HepG2 (cell line): ENCODE results near the gene FAM219B. TPM values are rescaled to one million over a fixed set of nuclear protein-coding genes. Genes with fewer than 3 reads are reported as not detected.
A peak's percentile ranks its signal among the peaks of the same experiment; 100 is the strongest.

Experiments
- GABPB1 ChIP-seq: IDR thresholded peaks from 2 replicates; pipeline ENCODE4 v1.6.1; 2016; ENCODE audit warnings: mild to moderate bottlenecking, missing genetic modification reagents, moderate library complexity, missing compliant biosample characterization
- GTF2F1 ChIP-seq: fragments of 150-350 bp; IDR thresholded peaks from 2 replicates; pipeline ENCODE4 v1.6.1; 2014; ENCODE audit warnings: low read length
- HOXD1 ChIP-seq: sonication (generic); formaldehyde crosslinking; IDR thresholded peaks from 2 replicates; pipeline ENCODE4 v1.5.0; 2020; ENCODE audit warnings: missing genetic modification reagents
- MAZ ChIP-seq, 2 experiments: sonication (generic) in 1 of 2; formaldehyde crosslinking in 1 of 2; IDR thresholded peaks; 2 replicates each; pipeline versions ENCODE4 v1.5.0 to v1.6.1; 2012 to 2020; ENCODE audit warnings: low read depth in 2 of 2, mild to moderate bottlenecking in 2 of 2, borderline replicate concordance in 1 of 2, improper control_type of control experiment in 1 of 2, low read length in 1 of 2, missing genetic modification reagents in 1 of 2, moderate library complexity in 1 of 2
- MED8 ChIP-seq: sonication (generic); formaldehyde crosslinking; IDR thresholded peaks from 2 replicates; pipeline ENCODE4 v1.8.1; 2023; ENCODE audit warnings: mild to moderate bottlenecking, missing genetic modification reagents; ENCODE audit not compliant: insufficient replicate concordance
- MLX ChIP-seq: IDR thresholded peaks from 2 replicates; pipeline ENCODE4 v1.6.1; 2016
- ZBTB25 ChIP-seq: IDR thresholded peaks from 2 replicates; pipeline ENCODE4 v1.6.1; 2018; ENCODE audit warnings: missing genetic modification reagents
- ZBTB7A ChIP-seq: sonication (generic); formaldehyde crosslinking; IDR thresholded peaks from 2 replicates; pipeline ENCODE4 v1.8.0; 2022; ENCODE audit warnings: mild to moderate bottlenecking, missing genetic modification reagents
- ZBTB7B ChIP-seq: sonication (generic); formaldehyde crosslinking; IDR thresholded peaks from 2 replicates; pipeline ENCODE4 v1.4.0; 2020; ENCODE audit warnings: missing genetic modification reagents
- ZNF563 ChIP-seq: sonication (generic); formaldehyde crosslinking; IDR thresholded peaks from 2 replicates; pipeline ENCODE4 v1.8.0; 2022; ENCODE audit warnings: mild to moderate bottlenecking, moderate library complexity, missing genetic modification reagents
- polyA plus RNA-seq, 8 experiments: library from polyadenylated mRNA; depleted of rRNA in 3 of 8; stranded (reverse) in 7 of 8; unstranded in 1 of 8; fragments of >200 nt; fragmentation: Illumina TruSeq in 4 of 8; extraction: Trizol in 4 of 8; gene quantifications; 2 replicates each; pipeline versions ENCODE4 v1.2.1 to v1.2.3, GENCODE V29; 2011 to 2016; ENCODE audit warnings: low read depth in 4 of 8, missing spikeins in 1 of 8, mixed read lengths in 1 of 8; ENCODE audit not compliant: insufficient read depth in 1 of 8
- total RNA-seq, 5 experiments: library from RNA; depleted of rRNA; stranded (reverse); fragments of >200 nt; fragmentation: Illumina TruSeq; extraction: Trizol; gene quantifications; 2 replicates each; pipeline ENCODE4 v1.2.3, GENCODE V29; 2016; ENCODE audit warnings: low read depth in 1 of 5
- TF ChIP-seq, protein P1 (sequence below): sonication (generic); formaldehyde crosslinking; conservative IDR thresholded peaks from 2 replicates; pipeline ENCODE4 v1.5.0; 2020; ENCODE audit warnings: missing genetic modification reagents
- TF ChIP-seq, protein P2 (sequence below): sonication (generic); formaldehyde crosslinking; IDR thresholded peaks from 2 replicates; pipeline ENCODE4 v1.4.0; 2020; ENCODE audit warnings: mild to moderate bottlenecking, missing genetic modification reagents

FAM219B gene
- total and polyA plus RNA-seq, 2 of the 13 experiments (the other 11 are each of a cell fraction or from before 2014, with no cell fraction given) = 36.6 to 50.2 TPM

GRCh38 chr15:74889883-74890664, 16.6 kb downstream of the FAM219B start, which contains the start of gene MPI (continued):
- TF ChIP-seq, protein P1, sequence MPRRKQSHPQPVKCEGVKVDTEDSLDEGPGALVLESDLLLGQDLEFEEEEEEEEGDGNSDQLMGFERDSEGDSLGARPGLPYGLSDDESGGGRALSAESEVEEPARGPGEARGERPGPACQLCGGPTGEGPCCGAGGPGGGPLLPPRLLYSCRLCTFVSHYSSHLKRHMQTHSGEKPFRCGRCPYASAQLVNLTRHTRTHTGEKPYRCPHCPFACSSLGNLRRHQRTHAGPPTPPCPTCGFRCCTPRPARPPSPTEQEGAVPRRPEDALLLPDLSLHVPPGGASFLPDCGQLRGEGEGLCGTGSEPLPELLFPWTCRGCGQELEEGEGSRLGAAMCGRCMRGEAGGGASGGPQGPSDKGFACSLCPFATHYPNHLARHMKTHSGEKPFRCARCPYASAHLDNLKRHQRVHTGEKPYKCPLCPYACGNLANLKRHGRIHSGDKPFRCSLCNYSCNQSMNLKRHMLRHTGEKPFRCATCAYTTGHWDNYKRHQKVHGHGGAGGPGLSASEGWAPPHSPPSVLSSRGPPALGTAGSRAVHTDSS (CRISPR knock-in tag) = 0 out of 2 replicates have a peak, but pooled peaks have one; percentile 92
- TF ChIP-seq, protein P2, sequence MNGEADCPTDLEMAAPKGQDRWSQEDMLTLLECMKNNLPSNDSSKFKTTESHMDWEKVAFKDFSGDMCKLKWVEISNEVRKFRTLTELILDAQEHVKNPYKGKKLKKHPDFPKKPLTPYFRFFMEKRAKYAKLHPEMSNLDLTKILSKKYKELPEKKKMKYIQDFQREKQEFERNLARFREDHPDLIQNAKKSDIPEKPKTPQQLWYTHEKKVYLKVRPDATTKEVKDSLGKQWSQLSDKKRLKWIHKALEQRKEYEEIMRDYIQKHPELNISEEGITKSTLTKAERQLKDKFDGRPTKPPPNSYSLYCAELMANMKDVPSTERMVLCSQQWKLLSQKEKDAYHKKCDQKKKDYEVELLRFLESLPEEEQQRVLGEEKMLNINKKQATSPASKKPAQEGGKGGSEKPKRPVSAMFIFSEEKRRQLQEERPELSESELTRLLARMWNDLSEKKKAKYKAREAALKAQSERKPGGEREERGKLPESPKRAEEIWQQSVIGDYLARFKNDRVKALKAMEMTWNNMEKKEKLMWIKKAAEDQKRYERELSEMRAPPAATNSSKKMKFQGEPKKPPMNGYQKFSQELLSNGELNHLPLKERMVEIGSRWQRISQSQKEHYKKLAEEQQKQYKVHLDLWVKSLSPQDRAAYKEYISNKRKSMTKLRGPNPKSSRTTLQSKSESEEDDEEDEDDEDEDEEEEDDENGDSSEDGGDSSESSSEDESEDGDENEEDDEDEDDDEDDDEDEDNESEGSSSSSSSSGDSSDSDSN (CRISPR knock-in tag) = peak; percentile 66
- TF ChIP-seq ZNF563 (CRISPR knock-in tag) (no peak), MLX (CRISPR knock-in tag) (peak; percentile 49; the same call in 1 of the 2 replicates), ZBTB7A (0 out of 2 replicates have a peak, but pooled peaks have one; percentile 68), ZBTB7B (CRISPR knock-in tag) (peak; percentile 80), ZBTB25 (CRISPR knock-in tag) (0 out of 2 replicates have a peak, but pooled peaks have one; percentile 20), GTF2F1 (no peak), MED8 (CRISPR knock-in tag) (peak; percentile 82), HOXD1 (peak; percentile 77; the same call in 1 of the 2 replicates), MAZ (IDR thresholded peaks at IDR 0.05; ENCODE audit: borderline replicate concordance, low read depth, low read length) (peak; percentile 46; the same call in 1 of the 2 replicates), MAZ (CRISPR knock-in tag; IDR thresholded peaks at IDR 0.05; ENCODE audit: low read depth) (peak; percentile 90), GABPB1 (CRISPR knock-in tag) (peak; percentile 89)
